Calu3 (cell line): ENCODE data around the gene TMEM240. TPM values are rescaled to one million over a fixed set of nuclear protein-coding genes. Genes with fewer than 3 reads are reported as not detected.

Experiments used
- Bru-seq: library from RNA; stranded (reverse); fragments of 400-500 nt; gene quantifications from one replicate; lab custom pipeline; 2021; lab: Mats Ljungman, UMichigan
- BruChase-seq, 2 experiments: library from RNA; stranded (reverse); fragments of 400-500 nt; gene quantifications; one replicate each; lab custom pipeline; 2021; lab: Mats Ljungman, UMichigan
- BruUV-seq: library from RNA; stranded (reverse); fragments of 400-500 nt; replicated peaks from 2 replicates; lab custom pipeline; 2021; lab: Mats Ljungman, UMichigan
- CTCF ChIA-PET: fragments of 300-600 bp; sonication (Branson Sonifier 250); formaldehyde crosslinking; loops from one replicate; lab custom pipeline; 2022; ENCODE audit warnings: antibody characterized with exemption; lab: Charles Lee
- DNase-seq: peaks from one replicate; pipeline ENCODE4 v3.0.0; 2022
- H3K27ac Mint-ChIP-seq: one replicate; pipeline ENCODE4 v1.8.0; 2022; ENCODE audit warnings: mixed read lengths; ENCODE audit not compliant: unreplicated experiment
- H3K27me3 Mint-ChIP-seq: one replicate; pipeline ENCODE4 v1.8.0; 2022; ENCODE audit warnings: mixed read lengths; ENCODE audit not compliant: unreplicated experiment
- H3K36me3 Mint-ChIP-seq: one replicate; pipeline ENCODE4 v1.8.0; 2022; ENCODE audit warnings: mild to moderate bottlenecking, moderate library complexity, mixed read lengths; ENCODE audit not compliant: insufficient read depth, unreplicated experiment
- H3K4me1 Mint-ChIP-seq: one replicate; pipeline ENCODE4 v1.8.0; 2022; ENCODE audit warnings: mild to moderate bottlenecking, low read depth, mixed read lengths; ENCODE audit not compliant: unreplicated experiment
- H3K4me3 Mint-ChIP-seq: one replicate; pipeline ENCODE4 v1.8.0; 2022; ENCODE audit warnings: mild to moderate bottlenecking, low read depth, moderate library complexity, mixed read lengths; ENCODE audit not compliant: unreplicated experiment
- H3K9me3 Mint-ChIP-seq: one replicate; pipeline ENCODE4 v1.8.0; 2022; ENCODE audit warnings: low read depth, mixed read lengths; ENCODE audit not compliant: unreplicated experiment
- CTCF ChIP-seq: fragments of 200-600 bp; IDR thresholded peaks from one replicate; pipeline ENCODE4 v1.8.0; 2022; ENCODE audit warnings: antibody characterized with exemption; ENCODE audit not compliant: unreplicated experiment
- intact Hi-C: fragments of 100-400 bp; cut with micrococcal nuclease; formaldehyde crosslinking; loops from one replicate; pipeline ENCODE4 v1.10.0; 2022; ENCODE audit not compliant: unreplicated experiment
- long read RNA-seq: library from polyadenylated mRNA; stranded (forward); transcript quantifications from one replicate; pipeline ENCODE4 v2.0.0, GENCODE V29; 2022
- total RNA-seq: library from RNA; stranded (reverse); gene quantifications from 2 replicates; pipeline ENCODE4 v1.2.3, GENCODE V29; 2022

Gene TMEM240
- 5.0 and 5.1 TPM in 2 replicates for total RNA-seq
- percentile 35 among the genes with signal in this experiment for Bru-seq, nascent RNA
- percentile 67 among the genes with signal in this experiment for BruChase-seq, experiment 1, labeled RNA remaining after a 6-hour chase
- BruChase-seq, experiment 2, labeled RNA remaining after a 2-hour chase = percentile 62 among the genes with signal in this experiment
- long read RNA-seq, partial matches to known transcripts = 0 of 3 reads
- long read RNA-seq, other reads (novel, unspliced or antisense) = 3 of 3 reads

DNA sequence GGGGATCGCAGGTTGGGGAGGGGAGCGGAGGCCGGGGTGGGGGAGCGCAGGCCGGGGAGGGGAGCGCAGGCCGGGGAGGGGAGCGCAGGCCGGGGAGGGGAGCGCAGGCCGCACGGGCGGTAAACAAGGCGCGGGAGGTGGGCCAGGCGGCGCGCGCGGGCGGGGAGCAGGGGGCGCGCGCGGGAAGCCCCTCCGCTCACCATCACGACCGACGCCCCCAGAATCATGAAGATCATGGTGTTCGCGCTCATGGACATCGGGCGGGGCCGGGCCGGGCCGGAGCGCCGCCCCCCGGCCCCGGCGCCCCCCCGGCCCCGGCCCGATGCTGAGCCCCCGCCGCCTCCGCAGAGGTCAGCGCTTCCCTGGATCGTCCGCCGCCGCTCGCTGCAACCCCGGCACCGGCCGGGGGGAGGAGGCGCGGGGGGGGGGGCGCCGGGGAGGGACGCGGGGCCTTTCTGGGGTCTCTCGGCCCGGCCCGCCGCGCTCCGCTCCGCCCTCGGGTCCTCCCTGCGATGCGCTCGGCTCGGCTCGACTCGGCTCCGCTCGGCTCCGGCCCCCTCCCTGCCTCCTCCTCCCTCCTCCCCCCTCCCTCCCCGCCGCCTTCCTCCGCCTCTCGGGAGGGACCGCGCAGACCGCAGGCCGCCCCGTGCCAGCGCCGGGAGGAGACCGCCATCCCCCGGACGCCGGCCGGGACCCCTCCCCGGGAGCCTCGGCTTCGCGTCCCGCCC lies at the start of gene TMEM240:
TMEM240 (minus strand) TSS at position 535 of the 728 bp plus-strand sequence; CDS start at position 257, 278 bp downstream.
- BruUV-seq = no TSS peak
- Mint-ChIP-seq H3K4me3 (no peak within 1 kb of the TSS), H3K27ac (no peak within 1 kb of the TSS), H3K4me1 (no peaks in the 10 kb centered on the region), H3K36me3 (peaks cover 35% of the 10 kb centered on the region), H3K27me3 (no peaks in the 10 kb centered on the region), H3K9me3 (no peaks in the 10 kb centered on the region)
- no peak for TF ChIP-seq CTCF
- intact Hi-C loops = no loop called here
- DNase-seq = no peak
- CTCF ChIA-PET = no interaction called here

DNA sequence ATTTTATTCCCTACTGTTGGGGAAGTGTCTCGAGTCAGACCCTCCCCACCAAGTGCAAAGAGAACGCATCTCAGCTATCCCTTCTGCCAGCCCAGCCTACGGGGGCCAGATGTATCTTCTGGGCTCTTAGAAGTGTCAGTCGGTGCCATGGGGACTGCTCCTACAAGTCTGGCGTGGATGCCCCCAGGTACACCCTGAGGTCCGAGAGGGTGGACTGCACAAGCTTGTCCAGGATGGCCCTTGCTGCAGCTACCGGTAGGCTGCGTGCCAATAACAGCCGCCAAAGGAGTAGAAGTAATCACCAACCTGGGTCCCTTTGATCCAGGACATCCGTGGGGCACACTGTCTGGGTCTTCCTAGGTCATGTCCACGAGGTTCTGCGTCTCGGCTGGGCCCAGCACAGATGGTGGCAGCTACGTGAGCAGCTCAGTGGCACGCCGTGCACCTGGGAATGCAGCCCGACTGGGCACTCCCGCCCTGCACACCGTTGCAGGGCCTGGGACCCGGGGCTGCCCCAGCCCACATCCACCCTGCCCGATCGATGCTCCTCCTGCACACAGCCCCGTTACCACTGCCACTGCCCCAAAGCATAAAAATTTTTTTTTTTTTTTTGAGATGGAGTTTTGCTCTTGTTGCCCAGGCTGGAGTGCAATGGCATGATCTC lies 43.1 kb upstream of the TMEM240 start:
- Mint-ChIP-seq H3K4me1 (no peaks in the 10 kb centered on the region), H3K9me3 (no peaks in the 10 kb centered on the region), H3K27ac (no peak overlapping the region), H3K36me3 (no peaks in the 10 kb centered on the region), H3K27me3 (peaks cover 36% of the 10 kb centered on the region), H3K4me3 (no peak overlapping the region)
- intact Hi-C loops = no loop called here
- CTCF ChIA-PET = no interaction called here
- DNase-seq = no peak
- no TSS peak for BruUV-seq
- TF ChIP-seq CTCF = no peak

GRCh38 chr1:1582585-1583346 lies 42.3 kb upstream of the TMEM240 start:
- Mint-ChIP-seq H3K27me3 (peaks cover 36% of the 10 kb centered on the region), H3K9me3 (no peaks in the 10 kb centered on the region), H3K4me3 (no peak overlapping the region), H3K36me3 (no peaks in the 10 kb centered on the region), H3K4me1 (no peaks in the 10 kb centered on the region), H3K27ac (no peak overlapping the region)
- CTCF ChIA-PET = no interaction called here
- no peak for DNase-seq
- no peak for TF ChIP-seq CTCF
- no TSS peak for BruUV-seq
- intact Hi-C loops = no loop called here

GRCh38 chr1:1578371-1578940 lies 38.0 kb upstream of the TMEM240 start:
- no peak for DNase-seq
- Mint-ChIP-seq H3K27me3 (peaks cover 28% of the 10 kb centered on the region), H3K36me3 (peaks cover 23% of the 10 kb centered on the region), H3K4me3 (no peak overlapping the region), H3K4me1 (no peaks in the 10 kb centered on the region), H3K9me3 (no peaks in the 10 kb centered on the region), H3K27ac (no peak overlapping the region)
- CTCF ChIA-PET = interaction anchor here (0.7 kb wide), 1 partner anchor 16 kb away, joined by 3 read pairs; no protein-coding TSS in a partner anchor
- BruUV-seq = no TSS peak
- intact Hi-C loops = no loop called here
- no peak for TF ChIP-seq CTCF
